GOT3 (cell line): Measurements from ENCODE around the gene ZNF440.
"Not testable (repeated sequence)": the region's sequence is repeated elsewhere in the genome, so short reads cannot be mapped to it uniquely, and the experiment has no call there.

Experiments used
- DNase-seq: peaks from one replicate; lab custom pipeline; 2025; ENCODE audit warnings: mixed read lengths; lab: John Stamatoyannopoulos, UW

Gene ZNF440

GRCh38 chr19:11828957-11829876 lies 15.1 kb downstream of the ZNF440 start:
- DNase-seq, result not testable (repeated sequence)

GRCh38 chr19:11832253-11832912 lies 18.3 kb downstream of the ZNF440 start:
- no peak for DNase-seq

GRCh38 chr19:11833541-11833940 lies 19.5 kb downstream of the ZNF440 start:
- no peak for DNase-seq

GRCh38 chr19:11835626-11836066 lies 21.6 kb downstream of the ZNF440 start:
- DNase-seq, result not testable (repeated sequence)

GRCh38 chr19:11843722-11844121 lies 29.6 kb downstream of the ZNF440 start:
- DNase-seq, result no peak

GRCh38 chr19:11847615-11848014 lies 33.5 kb downstream of the ZNF440 start:
- not testable (repeated sequence) for DNase-seq

GRCh38 chr19:11848200-11848593 lies 34.1 kb downstream of the ZNF440 start:
- DNase-seq, result no peak

- peak; percentile 9 for DNase-seq
Measured at GRCh38 chr19:11848594-11849469, 34.8 kb downstream of the ZNF440 start, which contains the start of gene ZNF439. Gene ZNF439 (plus strand): TSS chr19:11848726. CDS start chr19:11848868, 142 bp downstream.

- not testable (repeated sequence) for DNase-seq
Measured at GRCh38 chr19:11850289-11850688, 36.2 kb downstream of the ZNF440 start.

- DNase-seq, result no peak
Measured at GRCh38 chr19:11853358-11853757, 39.3 kb downstream of the ZNF440 start.

- no peak for DNase-seq
Measured at GRCh38 chr19:11856596-11857250, 42.6 kb downstream of the ZNF440 start.

GRCh38 chr19:11860721-11861120 lies 46.6 kb downstream of the ZNF440 start:
- no peak for DNase-seq

GRCh38 chr19:11861301-11861700 lies 47.2 kb downstream of the ZNF440 start:
- no peak for DNase-seq

- DNase-seq, result not testable (repeated sequence)
Measured at GRCh38 chr19:11867766-11868165, 53.7 kb downstream of the ZNF440 start.

GRCh38 chr19:11868188-11868587 lies 54.1 kb downstream of the ZNF440 start:
- DNase-seq, result no peak

- DNase-seq, result no peak
Measured at GRCh38 chr19:11872624-11873023, 58.6 kb downstream of the ZNF440 start.

- no peak for DNase-seq
Measured at GRCh38 chr19:11873762-11874161, 59.7 kb downstream of the ZNF440 start.

- not testable (repeated sequence) for DNase-seq
Measured at GRCh38 chr19:11879687-11880266, 65.7 kb downstream of the ZNF440 start.

GRCh38 chr19:11880598-11880997 lies 66.5 kb downstream of the ZNF440 start:
- no peak for DNase-seq

GRCh38 chr19:11881151-11881800 lies 67.2 kb downstream of the ZNF440 start:
- DNase-seq, result no peak
